ENCODE data around the gene TAB3. TPM values are rescaled to one million over a fixed set of nuclear protein-coding genes. Genes with fewer than 3 reads are reported as not detected.

The TAB3 gene
- polyA plus RNA-seq, 3 donors: 4.4 to 11.8 (median 5.4) TPM

DNA sequence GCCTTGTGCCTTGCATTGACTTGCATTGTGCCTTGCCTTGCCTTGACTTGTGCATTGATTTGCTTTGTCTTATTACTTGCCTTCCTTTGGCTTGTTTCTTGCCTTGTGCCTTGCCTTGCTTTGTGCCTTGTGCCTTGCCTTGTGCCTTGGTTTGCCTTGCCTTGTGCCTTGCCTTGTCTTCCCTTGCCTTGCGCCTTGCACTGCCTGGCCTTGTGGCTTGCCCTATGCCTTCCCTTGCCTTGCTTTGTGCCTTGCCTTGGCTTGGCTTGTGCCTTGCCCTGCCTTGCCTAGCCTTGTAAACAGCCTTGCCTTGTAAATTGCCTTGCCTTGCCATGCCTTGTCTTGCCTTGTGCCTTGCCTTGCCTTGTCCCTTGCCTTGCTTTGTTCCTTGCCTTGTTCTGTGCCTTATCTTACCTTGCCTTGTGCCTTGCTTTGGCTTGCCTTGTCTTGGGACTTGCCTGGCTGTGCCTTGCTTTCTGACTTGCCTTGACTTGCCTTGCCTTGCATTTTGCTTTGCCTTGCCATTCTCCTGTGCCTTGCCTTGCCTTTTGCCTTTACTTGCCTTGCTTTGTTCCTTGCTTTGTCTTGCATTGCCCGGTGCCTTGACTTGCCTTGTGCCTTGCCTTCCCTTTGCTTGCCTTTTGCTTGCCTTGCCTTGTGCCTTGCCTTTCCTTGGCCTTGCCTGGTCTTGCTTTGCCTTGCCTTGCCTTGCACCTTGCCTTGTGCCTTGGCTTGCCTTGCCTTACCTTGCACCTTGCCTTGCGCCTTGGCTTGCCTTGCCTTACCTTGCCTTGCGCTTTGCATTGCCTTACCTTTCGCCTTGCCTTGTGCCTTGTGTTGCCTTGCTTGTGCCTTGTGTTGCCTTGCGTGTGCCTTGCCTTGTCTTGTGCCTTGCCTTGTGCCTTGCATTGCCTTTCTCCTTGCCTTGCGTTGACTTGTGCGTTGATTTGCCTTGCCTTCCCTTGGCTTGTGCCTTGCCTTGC is 97.5 kb downstream of the TAB3 start:
- no peak overlapping the region for H3K27ac ChIP-seq (ENCODE audit: low read depth in 1 of 2, low read length in 2 of 2)
- no peak overlapping the region for H3K9ac ChIP-seq (ENCODE audit: insufficient read depth, low read length, poor library complexity, severe bottlenecking)
- H3K9me3 Mint-ChIP-seq: peaks cover 5 to 36% (median 8%) of the 10 kb centered on the region in 7 donors
- no peak for DNase-seq
- no peak overlapping the region for H3K4me3 Mint-ChIP-seq
- intact Hi-C loops (cut with micrococcal nuclease): no loop called here
- H4K20me1 ChIP-seq (ENCODE audit: insufficient read depth, low read length): no peaks in the 10 kb centered on the region
- H3K36me3 Mint-ChIP-seq: no peaks in the 10 kb centered on the region
- WGBS (ENCODE audit: insufficient coverage): 81% methylated on average over 6 of the region's 8 CpGs
- H3K79me2 ChIP-seq (ENCODE audit: insufficient read depth, low read length): no peaks in the 10 kb centered on the region
- H2AFZ ChIP-seq (ENCODE audit: insufficient read depth, low read depth, low read length, poor library complexity, severe bottlenecking): no peak overlapping the region
- H3K4me1 ChIP-seq (ENCODE audit: control insufficient read depth in 1 of 2, insufficient read depth in 2 of 2, low read length in 2 of 2): no peaks in the 10 kb centered on the region
- no peak overlapping the region for H3K4me2 ChIP-seq (replicated peaks; ENCODE audit: extremely low read depth, low read length, poor library complexity, severe bottlenecking)
- no peak overlapping the region for H3K4me3 ChIP-seq (replicated peaks in 1 of 3; ENCODE audit: low read depth in 2 of 3, low read length in 3 of 3)
- H3K4me1 Mint-ChIP-seq: no peaks in the 10 kb centered on the region
- no peaks in the 10 kb centered on the region for H3K36me3 ChIP-seq (replicated peaks in 1 of 2; ENCODE audit: control insufficient read depth in 1 of 2, insufficient read depth in 2 of 2, low read length in 2 of 2)
- no peak overlapping the region for H3K27ac Mint-ChIP-seq
- no peaks in the 10 kb centered on the region for H3K27me3 ChIP-seq (ENCODE audit: control insufficient read depth in 2 of 2, insufficient read depth in 2 of 2, low read length in 2 of 2)
- peaks cover 3 to 4% (median 4%) of the 10 kb centered on the region in 3 donors for H3K27me3 Mint-ChIP-seq (ENCODE audit: low read depth in 3 of 3)
- peaks cover 0 to 5% of the 10 kb centered on the region in 2 donors for H3K9me3 ChIP-seq (replicated peaks in 1 of 2; ENCODE audit: control insufficient read depth in 1 of 2, insufficient read depth in 1 of 2, low read length in 2 of 2)
- TF ChIP-seq, protein P1, sequence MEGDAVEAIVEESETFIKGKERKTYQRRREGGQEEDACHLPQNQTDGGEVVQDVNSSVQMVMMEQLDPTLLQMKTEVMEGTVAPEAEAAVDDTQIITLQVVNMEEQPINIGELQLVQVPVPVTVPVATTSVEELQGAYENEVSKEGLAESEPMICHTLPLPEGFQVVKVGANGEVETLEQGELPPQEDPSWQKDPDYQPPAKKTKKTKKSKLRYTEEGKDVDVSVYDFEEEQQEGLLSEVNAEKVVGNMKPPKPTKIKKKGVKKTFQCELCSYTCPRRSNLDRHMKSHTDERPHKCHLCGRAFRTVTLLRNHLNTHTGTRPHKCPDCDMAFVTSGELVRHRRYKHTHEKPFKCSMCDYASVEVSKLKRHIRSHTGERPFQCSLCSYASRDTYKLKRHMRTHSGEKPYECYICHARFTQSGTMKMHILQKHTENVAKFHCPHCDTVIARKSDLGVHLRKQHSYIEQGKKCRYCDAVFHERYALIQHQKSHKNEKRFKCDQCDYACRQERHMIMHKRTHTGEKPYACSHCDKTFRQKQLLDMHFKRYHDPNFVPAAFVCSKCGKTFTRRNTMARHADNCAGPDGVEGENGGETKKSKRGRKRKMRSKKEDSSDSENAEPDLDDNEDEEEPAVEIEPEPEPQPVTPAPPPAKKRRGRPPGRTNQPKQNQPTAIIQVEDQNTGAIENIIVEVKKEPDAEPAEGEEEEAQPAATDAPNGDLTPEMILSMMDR (IDR thresholded peaks at IDR 0.05): no peak

DNA sequence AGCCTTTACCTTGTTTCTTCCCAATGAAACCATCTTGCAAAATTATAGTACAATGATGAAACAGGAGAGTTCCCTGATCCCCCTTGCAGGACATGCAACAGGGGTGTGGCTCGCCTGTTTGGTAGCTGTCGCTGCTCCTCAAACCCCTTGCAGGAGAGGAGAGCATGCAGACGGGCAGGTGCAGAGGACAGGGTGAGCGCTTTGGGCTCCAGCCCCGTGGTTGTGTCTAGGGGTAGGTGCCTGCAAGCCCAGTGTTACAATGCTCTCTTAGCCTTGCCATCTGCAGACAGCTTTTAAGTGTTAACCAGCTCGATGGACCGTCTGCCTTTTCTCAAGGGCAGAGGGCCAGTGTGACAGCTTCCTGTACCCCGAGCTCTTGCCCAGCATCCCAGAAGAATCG is 102.0 kb downstream of the TAB3 start:
- TF ChIP-seq, protein P1 (IDR thresholded peaks at IDR 0.05): no peak
- H3K4me1 Mint-ChIP-seq: no peaks in the 10 kb centered on the region
- H3K9me3 ChIP-seq (replicated peaks in 1 of 2; ENCODE audit: control insufficient read depth in 1 of 2, insufficient read depth in 1 of 2, low read length in 2 of 2): peaks cover 0 to 5% of the 10 kb centered on the region in 2 donors
- peaks cover 0 to 12% (median 4%) of the 10 kb centered on the region in 7 donors for H3K9me3 Mint-ChIP-seq
- H3K36me3 Mint-ChIP-seq: no peaks in the 10 kb centered on the region
- no peak overlapping the region for H3K27ac ChIP-seq (ENCODE audit: low read depth in 1 of 2, low read length in 2 of 2)
- H3K4me3 ChIP-seq (replicated peaks in 1 of 3; ENCODE audit: low read depth in 2 of 3, low read length in 3 of 3): no peak overlapping the region
- no peaks in the 10 kb centered on the region for H3K27me3 ChIP-seq (ENCODE audit: control insufficient read depth in 2 of 2, insufficient read depth in 2 of 2, low read length in 2 of 2)
- no peak overlapping the region for H2AFZ ChIP-seq (ENCODE audit: insufficient read depth, low read depth, low read length, poor library complexity, severe bottlenecking)
- no peak for DNase-seq
- H3K4me1 ChIP-seq (ENCODE audit: control insufficient read depth in 1 of 2, insufficient read depth in 2 of 2, low read length in 2 of 2): no peaks in the 10 kb centered on the region
- H3K4me2 ChIP-seq (replicated peaks; ENCODE audit: extremely low read depth, low read length, poor library complexity, severe bottlenecking): no peak overlapping the region
- 100% methylated on average over 2 of the region's 9 CpGs for WGBS (ENCODE audit: insufficient coverage)
- no peaks in the 10 kb centered on the region for H4K20me1 ChIP-seq (ENCODE audit: insufficient read depth, low read length)
- H3K27ac Mint-ChIP-seq: no peak overlapping the region
- no peaks in the 10 kb centered on the region for H3K79me2 ChIP-seq (ENCODE audit: insufficient read depth, low read length)
- H3K27me3 Mint-ChIP-seq (ENCODE audit: low read depth in 3 of 3): peaks cover 1 to 14% (median 6%) of the 10 kb centered on the region in 3 donors
- no peaks in the 10 kb centered on the region for H3K36me3 ChIP-seq (replicated peaks in 1 of 2; ENCODE audit: control insufficient read depth in 1 of 2, insufficient read depth in 2 of 2, low read length in 2 of 2)
- no peak overlapping the region for H3K4me3 Mint-ChIP-seq
- intact Hi-C loops (cut with micrococcal nuclease): no loop called here
- no peak overlapping the region for H3K9ac ChIP-seq (ENCODE audit: insufficient read depth, low read length, poor library complexity, severe bottlenecking)
